Measurements from ENCODE around the gene PPP2R5C. TPM values are rescaled to one million over a fixed set of nuclear protein-coding genes. Genes with fewer than 3 reads are reported as not detected.

Gene PPP2R5C
- total RNA-seq, 2 donors from 2014 or later = 146 to 153 TPM

DNA sequence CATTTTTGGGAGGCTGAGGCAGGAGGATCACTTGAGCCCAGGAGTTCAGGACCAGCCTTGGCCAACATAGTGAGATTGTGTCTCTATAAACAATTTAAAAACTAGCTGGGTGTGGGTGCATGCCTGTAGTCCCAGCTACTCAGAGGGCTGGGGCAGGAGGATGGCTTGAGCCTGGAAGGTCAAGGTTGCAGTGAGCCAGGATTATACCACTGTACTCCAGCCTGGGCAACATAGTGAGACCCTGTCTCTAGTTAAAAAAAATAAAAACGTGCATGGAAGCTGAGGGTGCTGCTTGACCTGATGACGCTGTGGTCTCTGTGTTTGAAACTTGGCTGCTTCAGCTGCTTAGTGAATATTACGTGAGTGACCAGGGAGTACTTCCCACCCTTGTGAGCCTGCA lies 89.7 kb downstream of the PPP2R5C start:
- TF ChIP-seq, protein P1, sequence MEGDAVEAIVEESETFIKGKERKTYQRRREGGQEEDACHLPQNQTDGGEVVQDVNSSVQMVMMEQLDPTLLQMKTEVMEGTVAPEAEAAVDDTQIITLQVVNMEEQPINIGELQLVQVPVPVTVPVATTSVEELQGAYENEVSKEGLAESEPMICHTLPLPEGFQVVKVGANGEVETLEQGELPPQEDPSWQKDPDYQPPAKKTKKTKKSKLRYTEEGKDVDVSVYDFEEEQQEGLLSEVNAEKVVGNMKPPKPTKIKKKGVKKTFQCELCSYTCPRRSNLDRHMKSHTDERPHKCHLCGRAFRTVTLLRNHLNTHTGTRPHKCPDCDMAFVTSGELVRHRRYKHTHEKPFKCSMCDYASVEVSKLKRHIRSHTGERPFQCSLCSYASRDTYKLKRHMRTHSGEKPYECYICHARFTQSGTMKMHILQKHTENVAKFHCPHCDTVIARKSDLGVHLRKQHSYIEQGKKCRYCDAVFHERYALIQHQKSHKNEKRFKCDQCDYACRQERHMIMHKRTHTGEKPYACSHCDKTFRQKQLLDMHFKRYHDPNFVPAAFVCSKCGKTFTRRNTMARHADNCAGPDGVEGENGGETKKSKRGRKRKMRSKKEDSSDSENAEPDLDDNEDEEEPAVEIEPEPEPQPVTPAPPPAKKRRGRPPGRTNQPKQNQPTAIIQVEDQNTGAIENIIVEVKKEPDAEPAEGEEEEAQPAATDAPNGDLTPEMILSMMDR (IDR thresholded peaks at IDR 0.05) = no peak

DNA sequence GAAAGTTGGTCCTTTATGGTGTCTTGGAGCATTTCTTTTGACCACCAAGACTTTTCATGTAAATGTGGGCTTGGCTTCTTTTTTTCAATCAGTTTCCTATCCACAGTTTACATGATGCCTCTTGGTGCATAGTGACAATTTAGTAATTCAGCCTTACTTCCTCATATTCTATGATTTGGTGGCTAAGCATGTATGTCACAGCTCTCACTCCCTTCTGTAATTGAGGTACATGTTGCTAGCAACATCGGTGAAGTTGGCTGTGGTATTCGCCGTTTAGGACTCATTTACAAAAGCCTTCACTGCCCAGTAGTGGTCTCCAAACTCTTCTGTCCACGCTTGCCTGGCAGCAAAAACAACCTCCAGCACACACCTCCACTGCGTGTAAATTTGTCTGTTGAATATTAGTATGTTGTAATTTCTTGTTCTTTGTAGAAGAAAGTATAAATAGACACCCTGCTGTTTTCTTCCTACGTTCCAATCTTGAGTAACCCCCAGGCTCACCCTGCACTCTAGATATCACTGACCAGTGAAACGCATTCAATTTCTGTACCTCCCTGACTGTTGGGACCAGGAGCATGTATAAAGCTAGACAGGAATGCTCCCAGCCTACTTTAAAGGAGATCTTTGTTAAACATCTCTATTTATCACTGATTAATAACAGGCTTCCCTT lies 90.4 kb downstream of the PPP2R5C start:
- Histone ChIP-seq H3K9ac (ENCODE audit: low read depth in 2 of 2, low read length in 2 of 2) (no peak overlapping the region), H3K36me3 (no peaks in the 10 kb centered on the region), H3K27me3 (no peaks in the 10 kb centered on the region), H3K27ac (no peak overlapping the region), H3K4me1 (peaks cover 17% of the 10 kb centered on the region), H3K9me3 (no peaks in the 10 kb centered on the region), H3K4me3 (no peak overlapping the region)
- intact Hi-C loops (cut with DNase I) = no loop called here
- no peak for DNase-seq
- TF ChIP-seq, protein P1 (IDR thresholded peaks at IDR 0.05) = no peak

More for the DNA sequence above, 89.7 kb downstream of the PPP2R5C start:
- Histone ChIP-seq H3K4me1 (peaks cover 16% of the 10 kb centered on the region), H3K9ac (ENCODE audit: low read depth in 2 of 2, low read length in 2 of 2) (no peak overlapping the region), H3K27ac (no peak overlapping the region), H3K4me3 (no peak overlapping the region), H3K9me3 (no peaks in the 10 kb centered on the region), H3K36me3 (no peaks in the 10 kb centered on the region), H3K27me3 (no peaks in the 10 kb centered on the region)
- no peak for DNase-seq
- intact Hi-C loops (cut with DNase I) = no loop called here

DNA sequence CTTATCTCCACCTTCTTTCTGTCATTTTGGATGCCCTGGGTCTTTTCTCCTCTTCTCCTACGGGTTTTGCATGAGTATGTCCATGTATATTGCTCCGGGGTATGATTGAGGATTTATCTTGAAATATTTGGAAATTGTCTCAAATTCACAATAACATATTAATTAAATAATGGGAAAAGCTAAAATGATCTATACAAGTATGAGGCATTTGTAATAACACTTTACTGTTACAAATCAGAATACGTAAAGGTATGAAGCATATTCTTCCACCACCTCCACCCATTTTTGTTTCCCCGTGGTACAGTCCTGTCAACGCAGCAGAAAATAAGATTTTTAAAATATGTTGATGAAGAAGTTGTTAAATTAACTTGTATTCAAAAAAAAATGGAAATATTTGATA lies 91.3 kb downstream of the PPP2R5C start:
- no peak overlapping the region for H3K27ac ChIP-seq
- TF ChIP-seq, protein P1 (IDR thresholded peaks at IDR 0.05) = no peak
- intact Hi-C loops (cut with DNase I) = no loop called here
- no peaks in the 10 kb centered on the region for H3K36me3 ChIP-seq
- no peak overlapping the region for H3K9ac ChIP-seq (ENCODE audit: low read depth in 2 of 2, low read length in 2 of 2)
- H3K4me1 ChIP-seq = peaks cover 17% of the 10 kb centered on the region
- no peak overlapping the region for H3K4me3 ChIP-seq
- DNase-seq = no peak
- H3K9me3 ChIP-seq = no peaks in the 10 kb centered on the region
- no peaks in the 10 kb centered on the region for H3K27me3 ChIP-seq

DNA sequence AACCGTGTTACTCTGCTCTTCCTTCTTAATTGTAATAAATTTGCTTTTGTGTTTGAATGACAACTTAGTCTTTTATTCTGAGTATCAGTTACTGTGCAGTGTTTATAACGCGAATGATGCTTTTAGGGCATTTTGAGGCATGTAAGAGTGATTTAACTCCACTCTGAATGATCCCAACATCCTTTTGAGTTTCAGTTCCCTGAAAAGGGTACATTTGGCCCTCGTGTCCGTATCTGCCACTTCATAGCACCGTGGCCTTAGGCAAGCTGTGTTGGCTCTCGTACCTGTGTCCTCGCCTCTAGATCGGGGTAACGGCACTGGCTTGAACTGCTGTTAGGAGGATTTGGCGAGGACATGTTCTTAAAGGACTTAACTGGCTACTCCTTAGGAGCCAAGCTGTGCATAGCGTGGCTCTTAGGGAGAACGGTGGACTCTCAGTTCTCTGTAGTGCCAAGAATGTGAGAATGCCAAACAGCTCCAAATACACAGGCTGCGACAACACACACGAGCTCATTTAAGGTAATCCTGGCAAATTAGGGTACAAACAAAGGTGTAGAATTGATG lies 92.0 kb downstream of the PPP2R5C start:
- Histone ChIP-seq H3K4me1 (peaks cover 17% of the 10 kb centered on the region), H3K27me3 (no peaks in the 10 kb centered on the region), H3K36me3 (no peaks in the 10 kb centered on the region), H3K9me3 (no peaks in the 10 kb centered on the region), H3K27ac (no peak overlapping the region), H3K9ac (ENCODE audit: low read depth in 2 of 2, low read length in 2 of 2) (no peak overlapping the region), H3K4me3 (no peak overlapping the region)
- no peak for DNase-seq
- TF ChIP-seq, protein P1 (IDR thresholded peaks at IDR 0.05) = no peak
- intact Hi-C loops (cut with DNase I) = no loop called here

DNA sequence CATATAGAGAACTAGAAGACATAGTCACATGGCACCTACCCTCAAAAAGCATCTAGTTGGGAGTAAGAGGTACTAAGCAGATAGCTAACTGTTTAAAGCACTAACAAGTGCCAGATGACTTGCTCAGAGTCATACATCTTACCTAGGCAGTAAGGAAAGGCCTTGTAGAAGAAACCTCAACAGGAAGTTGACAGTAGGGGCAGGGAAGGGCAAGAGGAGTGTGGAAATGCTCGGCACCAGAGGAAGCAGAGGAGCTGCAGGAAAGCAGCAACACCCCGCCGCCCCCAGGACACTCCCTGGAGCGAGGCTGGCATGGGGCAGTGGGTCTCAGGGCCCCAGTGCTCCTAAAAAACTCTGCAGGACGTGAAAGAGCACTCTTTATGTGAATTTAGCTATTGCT lies 92.9 kb downstream of the PPP2R5C start:
- peaks cover 17% of the 10 kb centered on the region for H3K4me1 ChIP-seq
- no peaks in the 10 kb centered on the region for H3K27me3 ChIP-seq
- no peak overlapping the region for H3K27ac ChIP-seq
- intact Hi-C loops (cut with DNase I) = no loop called here
- DNase-seq = no peak
- H3K9ac ChIP-seq (ENCODE audit: low read depth in 2 of 2, low read length in 2 of 2) = peak overlapping the region in 1 of 2 donors; percentile 6
- TF ChIP-seq, protein P1 (IDR thresholded peaks at IDR 0.05) = no peak
- H3K9me3 ChIP-seq = no peaks in the 10 kb centered on the region
- no peak overlapping the region for H3K4me3 ChIP-seq
- H3K36me3 ChIP-seq = no peaks in the 10 kb centered on the region

Data from colonic mucosa (tissue), 4 donors.